Kidney epithelial cell (primary cell): Measurements from ENCODE around the gene CFAP100. TPM values are rescaled to one million over a fixed set of nuclear protein-coding genes. Genes with fewer than 3 reads are reported as not detected.

Source experiments
- DNase-seq: peaks from one replicate; pipeline ENCODE4 v3.0.0-alpha.2; 2010; ENCODE audit warnings: low read depth
- H3K27me3 ChIP-seq: 2 replicates; pipeline ENCODE4 v1.6.0; 2011; ENCODE audit warnings: low read length; ENCODE audit not compliant: control insufficient read depth, insufficient read depth
- H3K36me3 ChIP-seq: 2 replicates; pipeline ENCODE4 v1.5.1; 2011; ENCODE audit warnings: low read length; ENCODE audit not compliant: control insufficient read depth, insufficient read depth
- H3K4me3 ChIP-seq: 2 replicates; pipeline ENCODE4 v1.5.1; 2011; ENCODE audit warnings: low read depth, mild to moderate bottlenecking, control low read depth, low read length
- total RNA-seq: library from RNA; depleted of rRNA; stranded (reverse); fragments of >200 nt; gene quantifications from 2 replicates; pipeline ENCODE4 v1.2.3, GENCODE V29; 2015
- TF ChIP-seq, protein P1 (sequence below): IDR thresholded peaks from 2 replicates; pipeline ENCODE4 v1.5.1; 2011; ENCODE audit warnings: mild to moderate bottlenecking, moderate library complexity, low read length, control low read depth, inconsistent platforms; ENCODE audit not compliant: insufficient read depth, poor library complexity, severe bottlenecking

The CFAP100 gene
- total RNA-seq, 1 donor from 2014 or later, result not detected

- Histone ChIP-seq H3K4me3 (no peak overlapping the region), H3K36me3 (no peaks in the 10 kb centered on the region), H3K27me3 (peaks cover 6% of the 10 kb centered on the region)
- DNase-seq, result no peak
- TF ChIP-seq, protein P1, sequence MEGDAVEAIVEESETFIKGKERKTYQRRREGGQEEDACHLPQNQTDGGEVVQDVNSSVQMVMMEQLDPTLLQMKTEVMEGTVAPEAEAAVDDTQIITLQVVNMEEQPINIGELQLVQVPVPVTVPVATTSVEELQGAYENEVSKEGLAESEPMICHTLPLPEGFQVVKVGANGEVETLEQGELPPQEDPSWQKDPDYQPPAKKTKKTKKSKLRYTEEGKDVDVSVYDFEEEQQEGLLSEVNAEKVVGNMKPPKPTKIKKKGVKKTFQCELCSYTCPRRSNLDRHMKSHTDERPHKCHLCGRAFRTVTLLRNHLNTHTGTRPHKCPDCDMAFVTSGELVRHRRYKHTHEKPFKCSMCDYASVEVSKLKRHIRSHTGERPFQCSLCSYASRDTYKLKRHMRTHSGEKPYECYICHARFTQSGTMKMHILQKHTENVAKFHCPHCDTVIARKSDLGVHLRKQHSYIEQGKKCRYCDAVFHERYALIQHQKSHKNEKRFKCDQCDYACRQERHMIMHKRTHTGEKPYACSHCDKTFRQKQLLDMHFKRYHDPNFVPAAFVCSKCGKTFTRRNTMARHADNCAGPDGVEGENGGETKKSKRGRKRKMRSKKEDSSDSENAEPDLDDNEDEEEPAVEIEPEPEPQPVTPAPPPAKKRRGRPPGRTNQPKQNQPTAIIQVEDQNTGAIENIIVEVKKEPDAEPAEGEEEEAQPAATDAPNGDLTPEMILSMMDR, result no peak
Measured at GRCh38 chr3:126406389-126407296, 11.9 kb downstream of the CFAP100 start.

DNA sequence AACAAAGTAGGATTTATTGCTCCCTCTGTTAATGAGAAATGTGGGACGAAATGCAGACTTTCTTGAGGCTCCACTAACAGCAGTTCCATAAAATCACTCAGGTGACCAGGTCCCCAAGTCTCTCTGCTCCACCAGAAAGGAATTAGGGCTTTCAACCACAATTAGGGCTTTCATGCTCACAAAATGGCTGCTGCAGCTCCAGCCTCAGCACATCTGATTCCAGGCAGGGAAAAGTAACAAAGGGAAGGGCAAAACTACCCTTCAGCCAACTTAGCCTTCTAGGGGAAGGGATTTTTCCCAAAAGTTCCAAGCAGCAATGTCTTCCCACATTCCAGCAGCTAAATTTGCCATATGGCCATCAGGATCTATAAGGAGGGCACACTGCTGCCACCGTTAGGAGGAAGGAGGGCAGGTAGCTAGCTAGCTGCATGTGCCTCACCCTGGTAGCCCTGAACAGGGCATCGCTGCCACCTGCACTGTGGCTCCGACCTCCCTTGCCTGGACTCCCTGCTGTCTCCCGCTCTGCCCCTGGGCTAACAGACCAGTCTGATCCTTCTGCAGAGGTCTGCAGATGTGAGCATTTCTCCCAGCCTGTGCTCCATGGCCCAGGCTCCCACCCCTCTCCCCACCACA, 12.8 kb downstream of the CFAP100 start:
- H3K27me3 ChIP-seq, result peaks cover 6% of the 10 kb centered on the region
- TF ChIP-seq, protein P1, result no peak
- H3K4me3 ChIP-seq, result no peak overlapping the region

DNA sequence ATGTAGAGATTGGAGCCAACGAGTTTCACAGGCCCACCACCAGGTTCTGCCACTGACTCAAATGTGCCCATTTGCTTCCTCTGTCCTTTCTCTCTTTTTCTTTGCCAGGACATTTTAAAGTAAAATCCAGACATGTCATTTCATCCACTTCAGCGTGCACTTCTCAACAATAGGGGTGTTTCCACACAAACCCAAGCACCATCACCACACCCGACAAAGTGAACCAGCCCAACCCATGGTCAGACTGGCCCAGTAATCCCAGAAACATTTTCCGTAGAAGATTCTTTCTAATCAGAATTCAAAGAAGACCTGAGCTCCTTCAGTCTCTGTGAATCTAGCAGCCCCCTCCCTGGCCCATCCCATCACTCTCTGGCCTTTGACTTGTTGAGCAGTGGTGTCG, 13.4 kb downstream of the CFAP100 start:
- TF ChIP-seq, protein P1, result no peak
- Histone ChIP-seq H3K36me3 (no peaks in the 10 kb centered on the region), H3K27me3 (peaks cover 8% of the 10 kb centered on the region), H3K4me3 (no peak overlapping the region)
- no peak for DNase-seq

More for the DNA sequence above, 12.8 kb downstream of the CFAP100 start:
- DNase-seq, result no peak
- H3K36me3 ChIP-seq, result no peaks in the 10 kb centered on the region

DNA sequence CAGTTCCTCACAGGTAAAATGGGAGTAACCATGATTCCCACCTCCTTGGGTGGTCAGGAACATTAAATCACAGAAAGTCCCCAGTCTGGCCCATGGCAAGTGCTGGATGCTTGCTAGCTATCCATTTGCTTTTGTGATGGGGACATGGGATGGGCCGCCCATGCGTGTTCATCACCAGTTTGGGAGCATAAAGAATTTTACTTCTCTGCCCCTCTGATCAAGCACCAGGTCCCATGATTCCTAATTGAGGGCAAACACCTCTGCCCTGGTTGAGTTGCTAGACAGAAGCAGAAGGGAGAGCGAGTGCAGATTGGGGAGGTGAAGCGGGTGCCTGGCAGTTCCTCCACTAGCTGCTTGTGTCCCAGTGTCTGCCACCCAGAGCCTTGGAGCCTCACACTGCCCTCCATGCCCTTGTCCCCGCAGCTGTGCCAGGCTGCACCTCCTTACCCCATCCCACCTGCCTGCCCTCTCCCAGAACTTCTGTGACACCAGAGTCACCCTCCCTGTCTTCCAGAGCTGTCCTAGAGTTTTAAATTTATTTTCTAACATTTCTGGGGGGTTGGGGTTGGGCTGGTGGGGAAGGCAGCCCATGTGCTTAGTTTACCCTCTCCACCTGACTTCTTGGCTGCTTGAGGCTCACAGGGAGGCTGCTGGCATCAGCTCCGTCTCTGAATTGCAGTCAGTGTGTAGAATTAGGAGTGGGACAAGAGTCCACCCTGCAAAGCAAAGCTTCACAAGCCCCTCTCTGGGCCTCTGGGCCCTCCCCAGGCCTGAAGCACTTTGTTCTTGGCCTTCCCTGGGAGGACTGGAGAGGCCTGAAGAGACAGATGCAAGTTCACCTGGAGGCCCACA, 18.4 kb downstream of the CFAP100 start:
- TF ChIP-seq, protein P1, result no peak
- peaks cover 14% of the 10 kb centered on the region for H3K27me3 ChIP-seq
- DNase-seq, result no peak
- H3K36me3 ChIP-seq, result no peaks in the 10 kb centered on the region
- no peak overlapping the region for H3K4me3 ChIP-seq

DNA sequence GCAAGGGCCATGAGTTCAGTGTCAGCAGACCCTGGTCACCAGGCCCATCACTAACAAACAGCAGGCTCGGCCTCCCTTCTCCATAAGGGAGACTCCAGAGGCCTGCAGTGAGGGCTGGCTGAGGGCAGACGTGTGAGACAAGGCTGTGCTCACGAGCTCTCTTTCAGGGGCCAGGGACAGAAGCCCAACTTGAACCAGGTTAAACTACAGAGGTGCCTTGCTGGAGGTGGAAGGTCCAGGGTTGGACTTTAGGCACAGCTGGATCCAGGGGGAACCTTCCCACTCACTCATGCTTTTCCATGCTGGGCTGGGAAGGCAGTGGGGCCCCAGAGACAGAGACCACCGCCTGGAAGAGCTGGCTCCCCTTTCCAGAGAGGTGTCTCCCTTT, 19.0 kb downstream of the CFAP100 start:
- TF ChIP-seq, protein P1, result no peak
- Histone ChIP-seq H3K4me3 (no peak overlapping the region), H3K36me3 (no peaks in the 10 kb centered on the region), H3K27me3 (peaks cover 13% of the 10 kb centered on the region)
- DNase-seq, result no peak
